KMS-11 (cell line): ENCODE results near the gene TRIM47.

Experiments used
- H2AFZ ChIP-seq: fragments of 200-600 bp; sonication (generic); 2 replicates; pipeline ENCODE4 v1.6.1; 2016; ENCODE audit warnings: antibody characterized with exemption, mixed run types, low read depth
- H3K27ac ChIP-seq: fragments of 200-600 bp; sonication (generic); 2 replicates; pipeline ENCODE4 v1.6.1; 2016; ENCODE audit warnings: mild to moderate bottlenecking, mixed run types
- H3K27me3 ChIP-seq: fragments of 200-600 bp; sonication (generic); 2 replicates; pipeline ENCODE4 v1.6.1; 2017; ENCODE audit warnings: mild to moderate bottlenecking, low read depth, mixed run types, moderate library complexity; ENCODE audit not compliant: insufficient read depth
- H3K36me3 ChIP-seq: fragments of 200-600 bp; sonication (generic); 2 replicates; pipeline ENCODE4 v1.6.1; 2017; ENCODE audit warnings: mild to moderate bottlenecking, mixed run types; ENCODE audit not compliant: insufficient read depth
- H3K4me1 ChIP-seq: fragments of 200-600 bp; sonication (generic); 2 replicates; pipeline ENCODE4 v1.6.1; 2016; ENCODE audit warnings: mild to moderate bottlenecking, low read depth, mixed run types; ENCODE audit not compliant: poor library complexity, severe bottlenecking
- H3K4me2 ChIP-seq: fragments of 200-600 bp; sonication (generic); 2 replicates; pipeline ENCODE4 v1.7.0; 2016; ENCODE audit warnings: mild to moderate bottlenecking, mixed run types
- H3K4me3 ChIP-seq: fragments of 200-600 bp; sonication (generic); IDR thresholded peaks from 2 replicates; pipeline ENCODE4 v1.6.1; 2017; ENCODE audit warnings: low read depth, low read length, mixed read lengths; ENCODE audit not compliant: insufficient read depth
- H3K79me2 ChIP-seq: fragments of 200-600 bp; sonication (generic); 2 replicates; pipeline ENCODE4 v1.6.1; 2016; ENCODE audit warnings: low read depth, mixed run types; ENCODE audit not compliant: insufficient read depth
- H3K9ac ChIP-seq: fragments of 200-600 bp; sonication (generic); 2 replicates; pipeline ENCODE4 v1.6.1; 2016; ENCODE audit warnings: mild to moderate bottlenecking, mixed run types
- H4K20me1 ChIP-seq: fragments of 200-600 bp; sonication (generic); 2 replicates; pipeline ENCODE4 v1.6.1; 2016; ENCODE audit warnings: mild to moderate bottlenecking, mixed run types; ENCODE audit not compliant: insufficient read depth
- CTCF ChIP-seq: fragments of 200-600 bp; sonication (generic); conservative IDR thresholded peaks from 2 replicates; pipeline ENCODE4 v1.6.1; 2017; ENCODE audit warnings: low read depth, mild to moderate bottlenecking, antibody characterized with exemption, low read length, moderate library complexity, mixed read lengths

The TRIM47 gene

GRCh38 chr17:75843577-75844529 lies 34.5 kb downstream of the TRIM47 start, which contains the start of gene UNC13D:
Gene UNC13D, minus strand, starts transcription at chr17:75844404. Its CDS starts 67 bp downstream, at chr17:75844337.
- H4K20me1 ChIP-seq: no peaks in the 10 kb centered on the region
- H3K4me3 ChIP-seq: no peak within 1 kb of the TSS
- no peak for TF ChIP-seq CTCF
- peaks cover 13% of the 10 kb centered on the region for H3K4me1 ChIP-seq
- H3K36me3 ChIP-seq: no peaks in the 10 kb centered on the region
- H3K4me2 ChIP-seq: no peak within 1 kb of the TSS; the same call in 1 of the 2 replicates
- no peak within 1 kb of the TSS for H3K9ac ChIP-seq
- no peaks in the 10 kb centered on the region for H3K79me2 ChIP-seq
- H3K27ac ChIP-seq: no peak within 1 kb of the TSS
- H3K27me3 ChIP-seq: no peaks in the 10 kb centered on the region
- no peak within 1 kb of the TSS for H2AFZ ChIP-seq

GRCh38 chr17:75842963-75843576 lies 35.3 kb downstream of the TRIM47 start:
- Histone ChIP-seq H3K4me1 (peaks cover 13% of the 10 kb centered on the region), H3K4me2 (no peak overlapping the region)

GRCh38 chr17:75842411-75842810 lies 36.0 kb downstream of the TRIM47 start:
- H3K4me3 ChIP-seq: no peak overlapping the region
- no peaks in the 10 kb centered on the region for H3K27me3 ChIP-seq
- H3K4me1 ChIP-seq: peaks cover 13% of the 10 kb centered on the region
- H3K36me3 ChIP-seq: no peaks in the 10 kb centered on the region
- no peak overlapping the region for H3K4me2 ChIP-seq
- no peak overlapping the region for H2AFZ ChIP-seq
- no peak overlapping the region for H3K27ac ChIP-seq
- no peaks in the 10 kb centered on the region for H4K20me1 ChIP-seq
- H3K9ac ChIP-seq: no peak overlapping the region
- no peak for TF ChIP-seq CTCF
- H3K79me2 ChIP-seq: no peaks in the 10 kb centered on the region

More at GRCh38 chr17:75842963-75843576, 35.3 kb downstream of the TRIM47 start:
- Histone ChIP-seq H3K27ac (no peak overlapping the region), H3K79me2 (no peaks in the 10 kb centered on the region), H4K20me1 (no peaks in the 10 kb centered on the region), H3K27me3 (no peaks in the 10 kb centered on the region), H3K4me3 (no peak overlapping the region), H3K9ac (no peak overlapping the region), H3K36me3 (no peaks in the 10 kb centered on the region), H2AFZ (no peak overlapping the region)
- TF ChIP-seq CTCF: no peak

GRCh38 chr17:75840799-75841164 lies 37.6 kb downstream of the TRIM47 start:
- H3K4me1 ChIP-seq: peaks cover 10% of the 10 kb centered on the region
- H3K9ac ChIP-seq: no peak overlapping the region
- H4K20me1 ChIP-seq: no peaks in the 10 kb centered on the region
- H3K79me2 ChIP-seq: no peaks in the 10 kb centered on the region
- no peaks in the 10 kb centered on the region for H3K27me3 ChIP-seq
- H3K36me3 ChIP-seq: no peaks in the 10 kb centered on the region
- no peak for TF ChIP-seq CTCF
- no peak overlapping the region for H3K4me3 ChIP-seq
- H3K4me2 ChIP-seq: no peak overlapping the region
- no peak overlapping the region for H2AFZ ChIP-seq
- no peak overlapping the region for H3K27ac ChIP-seq
